Sigmoid colon (tissue), 7 donors: ENCODE results near the gene HSD17B8. TPM values are rescaled to one million over a fixed set of nuclear protein-coding genes. Genes with fewer than 3 reads are reported as not detected.
A peak's percentile ranks its signal among the peaks of the same experiment; 100 is the strongest.

Experiments
- DNase-seq: peaks from one replicate; pipeline ENCODE4 v3.0.0-alpha.2; 2019
- H3K27ac ChIP-seq, 4 donors: fragments of 200-600 bp; sonication (generic); one replicate each; pipeline ENCODE4 v1.5.1; 2016 to 2019; ENCODE audit warnings: mild to moderate bottlenecking in 1 of 4
- H3K27me3 ChIP-seq, 3 donors: fragments of 200-600 bp; sonication (generic); one replicate each; pipeline ENCODE4 v1.5.1; 2019; ENCODE audit warnings: mild to moderate bottlenecking in 1 of 3
- H3K36me3 ChIP-seq, 4 donors: fragments of 200-600 bp; sonication (generic); one replicate each; pipeline ENCODE4 v1.5.1; 2016 to 2019
- H3K4me1 ChIP-seq, 4 donors: fragments of 200-600 bp; sonication (generic); one replicate each; pipeline ENCODE4 v1.5.1; 2017 to 2019
- H3K4me3 ChIP-seq, 4 donors: fragments of 200-600 bp; sonication (generic); one replicate each; pipeline ENCODE4 v1.5.1; 2017 to 2019; ENCODE audit warnings: mild to moderate bottlenecking in 2 of 4, moderate library complexity in 1 of 4
- H3K9me3 ChIP-seq, 4 donors: fragments of 200-600 bp in 3 of 4; sonication (generic) in 3 of 4; one replicate each; pipeline versions ENCODE4 v1.5.1 to v1.6.1; 2013 to 2019
- CTCF ChIP-seq, 4 experiments: fragments of 450-650 bp in 3 of 4; fragments of 200-600 bp in 1 of 4; IDR thresholded peaks; one replicate each; pipeline ENCODE4 v1.5.1; 2016 to 2019; ENCODE audit warnings: antibody characterized with exemption in 4 of 4, mild to moderate bottlenecking in 3 of 4, moderate library complexity in 2 of 4
- EP300 ChIP-seq, 4 donors: sonication (generic); formaldehyde crosslinking; IDR thresholded peaks; one replicate each; pipeline ENCODE4 v1.6.1; 2017; ENCODE audit warnings: antibody characterized with exemption in 4 of 4
- POLR2A ChIP-seq, 2 donors: fragments of 450-650 bp; IDR thresholded peaks; one replicate each; pipeline ENCODE4 v1.6.1; 2016; ENCODE audit warnings: antibody characterized with exemption in 2 of 2, mild to moderate bottlenecking in 2 of 2, moderate library complexity in 2 of 2
- POLR2AphosphoS5 ChIP-seq, 4 donors: sonication (generic); formaldehyde crosslinking; IDR thresholded peaks; one replicate each; pipeline ENCODE4 v1.6.1; 2017; ENCODE audit warnings: antibody characterized with exemption in 4 of 4
- WGBS, 2 donors: extraction: QIAGEN DNeasy Blood & Tissue Kit; methylation state at CpG; one replicate each; pipeline ENCODE4 v1.1.7; 2013; 5-methylcytosine and 5-hydroxymethylcytosine counted together
- intact Hi-C: fragments of 100-400 bp; cut with DNase I; formaldehyde crosslinking; loops from one replicate; pipeline ENCODE4 v1.15.1; 2023
- polyA plus RNA-seq, 3 donors: library from polyadenylated mRNA; stranded (reverse); fragments of 200-250 nt; gene quantifications; one replicate each; pipeline ENCODE4 v1.2.3, GENCODE V29; 2013
- total RNA-seq, 4 donors: library from RNA; depleted of rRNA; stranded (reverse); fragments of >200 nt; gene quantifications; one replicate each; pipeline ENCODE4 v1.1.0, GENCODE V29; 2016
- donor health status: healthy with polysubstance abuse.
- donor health status: Bipolar disorder and iron deficiency.
- donor health status: healthy.

The HSD17B8 gene
- total RNA-seq, result 10 to 100 TPM in 3 of 4 donors, not detected in 1; 17.3 to 19.0 (median 18.9) TPM
- 10 to 100 TPM; 18.6 to 27.3 (median 21.3) TPM for polyA plus RNA-seq

- no peaks in the 10 kb centered on the region for H3K9me3 ChIP-seq
- peak within 1 kb of the TSS; percentile 55 to 76 (median 74) for H3K27ac ChIP-seq
- 0 to 1% methylated on average over 48 of the region's 48 CpGs for WGBS, 2 donors
- TF ChIP-seq POLR2A (IDR thresholded peaks at IDR 0.05) (peak in 1 of 2 donors; percentile 45), POLR2AphosphoS5 (IDR thresholded peaks at IDR 0.05) (peak in 3 of 4 donors; percentile 43 to 64 (median 61)), CTCF (IDR thresholded peaks at IDR 0.05) (no peak)
- H3K4me3 ChIP-seq, result peak within 1 kb of the TSS; percentile 43 to 68 (median 64)
- H3K27me3 ChIP-seq, result no peaks in the 10 kb centered on the region
- peaks cover 0 to 64% (median 46%) of the 10 kb centered on the region in 4 donors for H3K4me1 ChIP-seq
- intact Hi-C loops, result loop anchor here (5.0 to 10.0 kb wide), 6 partner anchors 68 to 1010 kb away; partner anchors contain the start of genes BRD2, GPSM3, PBX2 and PSMB9
- H3K36me3 ChIP-seq, result peaks cover 9 to 26% (median 14%) of the 10 kb centered on the region in 4 donors
- DNase-seq, result peak; percentile 97
Observed at GRCh38 chr6:33204415-33205190, at the start of gene HSD17B8. TSS of gene HSD17B8 (plus strand) at chr6:33204655. CDS start at chr6:33204669, 14 bp downstream.

- 87 to 92% methylated on average over 6 of the region's 6 CpGs for WGBS, 2 donors
- no peak overlapping the region for H3K27ac ChIP-seq
- H3K4me3 ChIP-seq, result no peak overlapping the region
- TF ChIP-seq POLR2AphosphoS5 (IDR thresholded peaks at IDR 0.05) (no peak), EP300 (IDR thresholded peaks at IDR 0.05) (no peak), POLR2A (IDR thresholded peaks at IDR 0.05) (no peak), CTCF (IDR thresholded peaks at IDR 0.05) (no peak)
- H3K36me3 ChIP-seq, result no peaks in the 10 kb centered on the region
- DNase-seq, result no peak
- H3K9me3 ChIP-seq, result peaks cover 0 to 6% (median 0%) of the 10 kb centered on the region in 4 donors
- H3K27me3 ChIP-seq, result no peaks in the 10 kb centered on the region
- intact Hi-C loops, result no loop called here
- H3K4me1 ChIP-seq, result peaks cover 0 to 13% (median 11%) of the 10 kb centered on the region in 4 donors
Observed at GRCh38 chr6:33156561-33156960, 47.9 kb upstream of the HSD17B8 start.

GRCh38 chr6:33156964-33157363 lies 47.5 kb upstream of the HSD17B8 start:
- peaks cover 0 to 17% (median 14%) of the 10 kb centered on the region in 4 donors for H3K4me1 ChIP-seq
- no peaks in the 10 kb centered on the region for H3K27me3 ChIP-seq
- peaks cover 0 to 4% (median 0%) of the 10 kb centered on the region in 4 donors for H3K9me3 ChIP-seq
- TF ChIP-seq POLR2AphosphoS5 (IDR thresholded peaks at IDR 0.05), result no peak
- TF ChIP-seq POLR2A (IDR thresholded peaks at IDR 0.05), result no peak
- no peak for TF ChIP-seq CTCF (IDR thresholded peaks at IDR 0.05)
- TF ChIP-seq EP300 (IDR thresholded peaks at IDR 0.05), result no peak
- H3K27ac ChIP-seq, result no peak overlapping the region
- H3K4me3 ChIP-seq, result no peak overlapping the region
- WGBS, 2 donors, result 85 to 86% methylated on average over 2 of the region's 2 CpGs
- intact Hi-C loops, result no loop called here
- no peaks in the 10 kb centered on the region for H3K36me3 ChIP-seq
- DNase-seq, result no peak

- no peak for TF ChIP-seq POLR2AphosphoS5 (IDR thresholded peaks at IDR 0.05)
- no peak for TF ChIP-seq CTCF (IDR thresholded peaks at IDR 0.05)
- H3K4me1 ChIP-seq, result peaks cover 0 to 21% (median 17%) of the 10 kb centered on the region in 4 donors
- 89 to 90% methylated on average over 11 of the region's 11 CpGs for WGBS, 2 donors
- H3K4me3 ChIP-seq, result no peak overlapping the region
- no peaks in the 10 kb centered on the region for H3K36me3 ChIP-seq
- peak overlapping the region in 3 of 4 donors; percentile 78 to 90 (median 80) for H3K27ac ChIP-seq
- intact Hi-C loops, result loop anchor here (2.0 to 5.0 kb wide), 2 partner anchors 41 to 143 kb away; partner anchors contain the start of genes RXRB and SLC39A7
- H3K9me3 ChIP-seq, result no peaks in the 10 kb centered on the region
- DNase-seq, result no peak
- H3K27me3 ChIP-seq, result no peaks in the 10 kb centered on the region
Observed at GRCh38 chr6:33160096-33160495, 44.4 kb upstream of the HSD17B8 start.
